ENCODE measurements around the gene PEX12.
"Not testable (repeated sequence)": the region's sequence is repeated elsewhere in the genome, so short reads cannot be mapped to it uniquely, and the experiment has no call there.

The PEX12 gene

GRCh38 chr17:35578929-35579432 is 610 bp upstream of the PEX12 start:
- DNase-seq (ENCODE audit: low read depth) = no peak

- DNase-seq (ENCODE audit: low read depth) = no peak
These were observed 558 bp downstream of the PEX12 start for GRCh38 chr17:35577830-35578196.

GRCh38 chr17:35575759-35576158 is 2.6 kb downstream of the PEX12 start:
- no peak for DNase-seq (ENCODE audit: low read depth)

- no peak for DNase-seq (ENCODE audit: low read depth)
These were observed 9.0 kb downstream of the PEX12 start for GRCh38 chr17:35569405-35569804.

- DNase-seq (ENCODE audit: low read depth) = no peak
These were observed 9.8 kb downstream of the PEX12 start for GRCh38 chr17:35568561-35568960.

GRCh38 chr17:35566968-35567367 is 11.4 kb downstream of the PEX12 start:
- DNase-seq (ENCODE audit: low read depth) = no peak

- DNase-seq (ENCODE audit: low read depth) = not testable (repeated sequence)
These were observed 15.2 kb downstream of the PEX12 start for GRCh38 chr17:35563181-35563580.

GRCh38 chr17:35560703-35561102 is 17.7 kb downstream of the PEX12 start, which contains the start of gene SLFN14:
SLFN14 (minus strand) TSS chr17:35560819; CDS start chr17:35558062, 2,757 bp downstream.
- DNase-seq (ENCODE audit: low read depth) = no peak

- no peak for DNase-seq (ENCODE audit: low read depth)
These were observed 18.7 kb downstream of the PEX12 start for GRCh38 chr17:35559495-35560210.

GRCh38 chr17:35557353-35557752 is 21.0 kb downstream of the PEX12 start:
- DNase-seq (ENCODE audit: low read depth) = no peak

- DNase-seq (ENCODE audit: low read depth) = no peak
These were observed 22.7 kb downstream of the PEX12 start for GRCh38 chr17:35555691-35556090.

GRCh38 chr17:35554668-35555067 is 23.7 kb downstream of the PEX12 start:
- DNase-seq (ENCODE audit: low read depth) = no peak

GRCh38 chr17:35553310-35553709 is 25.1 kb downstream of the PEX12 start:
- DNase-seq (ENCODE audit: low read depth) = no peak

- DNase-seq (ENCODE audit: low read depth) = no peak
These were observed 29.4 kb downstream of the PEX12 start for GRCh38 chr17:35548978-35549377.

- DNase-seq (ENCODE audit: low read depth) = no peak
These were observed 30.1 kb downstream of the PEX12 start for GRCh38 chr17:35548208-35548810.

- DNase-seq (ENCODE audit: low read depth) = no peak
These were observed 31.9 kb downstream of the PEX12 start for GRCh38 chr17:35546487-35546886.

GRCh38 chr17:35545150-35545549 is 33.2 kb downstream of the PEX12 start:
- no peak for DNase-seq (ENCODE audit: low read depth)

GRCh38 chr17:35543856-35544255 is 34.5 kb downstream of the PEX12 start:
- no peak for DNase-seq (ENCODE audit: low read depth)

- no peak for DNase-seq (ENCODE audit: low read depth)
These were observed 35.4 kb downstream of the PEX12 start for GRCh38 chr17:35542990-35543389.

- DNase-seq (ENCODE audit: low read depth) = no peak
These were observed 36.9 kb downstream of the PEX12 start for GRCh38 chr17:35541434-35541833.

GRCh38 chr17:35540589-35541404 is 37.6 kb downstream of the PEX12 start:
- DNase-seq (ENCODE audit: low read depth) = no peak

GRCh38 chr17:35539659-35540026 is 38.7 kb downstream of the PEX12 start:
- no peak for DNase-seq (ENCODE audit: low read depth)

GRCh38 chr17:35537601-35538141 is 40.7 kb downstream of the PEX12 start, which contains the start of gene SLFN12L:
SLFN12L (minus strand) TSS chr17:35537678; CDS start chr17:35522364, 15,314 bp downstream.
- DNase-seq (ENCODE audit: low read depth) = no peak

Data from GM04504 (cell line).